ENCODE results near the gene HNRNPL. TPM values are rescaled to one million over a fixed set of nuclear protein-coding genes. Genes with fewer than 3 reads are reported as not detected.
A peak's percentile ranks its signal among the peaks of the same experiment; 100 is the strongest.

The HNRNPL gene
- total RNA-seq, 1 experiment from 2014 or later = 443 TPM

DNA sequence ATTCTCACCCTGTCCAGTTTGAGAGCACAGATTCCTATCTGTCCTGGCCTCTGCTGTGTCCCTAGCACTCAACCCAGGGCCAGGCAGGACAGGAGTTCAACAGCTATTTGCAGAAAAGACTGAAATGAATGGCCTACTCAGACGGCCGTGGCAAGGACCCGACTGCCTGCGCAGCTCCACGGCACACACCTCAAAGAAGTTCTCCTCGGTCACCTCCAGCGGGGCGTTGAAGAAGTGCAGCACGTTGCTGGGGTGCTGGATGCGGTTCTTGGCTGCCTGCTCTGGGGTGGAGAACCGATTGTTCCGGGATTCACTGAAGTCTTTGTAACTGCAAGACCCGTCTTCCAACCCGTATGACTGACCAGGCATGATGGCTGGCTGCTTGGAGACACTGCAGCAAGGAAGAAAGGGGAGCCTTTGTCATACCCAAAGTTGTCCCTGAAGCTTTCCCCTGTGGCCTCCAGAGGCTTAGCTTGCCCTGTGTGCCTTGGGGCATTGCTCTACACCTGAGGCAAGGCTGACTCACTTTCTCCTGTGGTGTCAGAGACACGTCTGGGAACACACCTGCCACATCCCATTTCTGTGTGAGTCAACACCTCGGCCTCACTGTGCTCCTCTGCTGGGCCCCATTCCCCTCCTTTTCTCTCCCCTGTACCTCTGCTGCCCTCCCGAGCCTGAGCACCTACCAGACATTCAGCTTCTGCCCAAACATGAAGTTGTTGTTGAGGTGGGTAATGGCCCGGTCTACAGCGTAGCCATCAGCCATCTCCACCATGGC lies 11.4 kb downstream of the HNRNPL start:
- peak overlapping the region; percentile 98 for H3K27ac ChIP-seq
- peak; percentile 94 to 98 for DNase-seq

DNA sequence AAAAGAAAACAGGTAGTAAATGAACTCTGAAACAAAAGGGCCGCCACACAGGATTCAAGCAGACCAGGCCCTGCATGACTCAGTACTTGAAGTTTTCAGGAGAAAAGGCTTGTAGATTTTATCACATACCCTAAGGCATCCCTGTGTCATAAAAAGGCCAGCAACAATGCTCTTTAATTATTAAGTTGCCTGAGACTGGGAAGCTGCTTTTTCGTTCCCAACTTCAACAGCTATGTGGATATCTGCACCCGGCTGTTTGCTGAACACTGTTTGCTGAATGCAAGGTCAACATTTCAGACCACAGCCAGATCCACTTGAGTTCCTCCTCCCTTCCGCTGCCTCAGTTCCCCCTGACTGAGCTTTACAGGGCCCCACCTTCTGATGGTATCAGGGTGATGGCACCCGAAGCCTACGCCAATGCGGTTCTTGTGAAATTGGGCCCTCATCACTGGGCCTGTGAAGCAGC lies 12.1 kb downstream of the HNRNPL start:
- CTCF ChIA-PET = interaction anchor here (1.2 kb wide), 2 partner anchors 50 to 435 kb away, joined by 3 to 5 read pairs; partner anchors contain the start of gene FAM98C
- POLR2A ChIA-PET (ENCODE audit: unreplicated experiment) = interaction anchor here (0.6 to 0.9 kb wide), 10 partner anchors 10 to 533 kb away, joined by 3 to 6 read pairs (median 3); partner anchors contain the start of gene FAM98C
- peaks cover 73% of the 10 kb centered on the region for H3K4me1 ChIP-seq (replicated peaks; ENCODE audit: insufficient read depth)
- no peaks in the 10 kb centered on the region for H3K9me2 ChIP-seq (ENCODE audit: insufficient read depth)
- intact Hi-C loops (cut with micrococcal nuclease; ENCODE audit: unreplicated experiment) = loop anchor here (1.0 to 10.0 kb wide), 9 partner anchors 93 to 433 kb away; partner anchors contain the start of genes FAM98C, FBXO27, MRPS12 and SARS2
- no peak for TF ChIP-seq CTCF (conservative IDR thresholded peaks at IDR 0.05)
- TF ChIP-seq EZH2 (IDR thresholded peaks at IDR 0.05; ENCODE audit: low read depth) = no peak
- no peak overlapping the region for H2AFZ ChIP-seq
- H3K4me2 ChIP-seq = peak overlapping the region; percentile 75
- H3K79me2 ChIP-seq (ENCODE audit: low read depth) = peaks cover 34% of the 10 kb centered on the region
- H3K27me3 ChIP-seq (ENCODE audit: insufficient read depth, low read depth) = no peaks in the 10 kb centered on the region
- peaks cover 44% of the 10 kb centered on the region for H3K36me3 ChIP-seq (ENCODE audit: low read depth)
- peak; percentile 59 to 97 for DNase-seq
- peaks cover 6% of the 10 kb centered on the region for H4K20me1 ChIP-seq (ENCODE audit: insufficient read depth)
- no TSS peak for BruUV-seq (replicated peaks)
- H3K27ac ChIP-seq = peak overlapping the region; percentile 98
- H3F3A ChIP-seq (ENCODE audit: insufficient read depth, low read depth) = peaks cover 85% of the 10 kb centered on the region
- peak overlapping the region; percentile 34; the same call in 1 of the 2 replicates for H3K4me3 ChIP-seq
- H3K9me3 ChIP-seq (ENCODE audit: insufficient read depth, low read depth) = no peaks in the 10 kb centered on the region

More for the DNA sequence above, 11.4 kb downstream of the HNRNPL start:
- ChIA-PET POLR2A (ENCODE audit: unreplicated experiment) (interaction anchor here (0.5 to 1.0 kb wide), 10 partner anchors 10 to 669 kb away, joined by 3 to 13 read pairs (median 3); partner anchors contain the start of genes FAM98C, MRPS12 and SARS2), CTCF (interaction anchor here (0.5 to 1.2 kb wide), 5 partner anchors 49 to 436 kb away, joined by 3 to 8 read pairs (median 5); partner anchors contain the start of genes FAM98C, MRPS12 and SARS2)
- Histone ChIP-seq H3F3A (ENCODE audit: insufficient read depth, low read depth) (peaks cover 85% of the 10 kb centered on the region), H3K4me2 (peak overlapping the region; percentile 75), H3K27me3 (ENCODE audit: insufficient read depth, low read depth) (no peaks in the 10 kb centered on the region), H3K79me2 (ENCODE audit: low read depth) (peaks cover 39% of the 10 kb centered on the region), H3K9me3 (ENCODE audit: insufficient read depth, low read depth) (no peaks in the 10 kb centered on the region), H3K9me2 (ENCODE audit: insufficient read depth) (no peaks in the 10 kb centered on the region), H2AFZ (no peak overlapping the region), H4K20me1 (ENCODE audit: insufficient read depth) (peaks cover 14% of the 10 kb centered on the region), H3K4me1 (replicated peaks; ENCODE audit: insufficient read depth) (peaks cover 66% of the 10 kb centered on the region), H3K36me3 (ENCODE audit: low read depth) (peaks cover 48% of the 10 kb centered on the region), H3K4me3 (peak overlapping the region; percentile 34; the same call in 1 of the 2 replicates)
- TSS peak; percentile 86 for BruUV-seq (replicated peaks)
- intact Hi-C loops (cut with micrococcal nuclease; ENCODE audit: unreplicated experiment) = loop anchor here (1.0 to 10.0 kb wide), 9 partner anchors 92 to 434 kb away; partner anchors contain the start of genes FAM98C, FBXO27, MRPS12 and SARS2
- TF ChIP-seq CTCF (conservative IDR thresholded peaks at IDR 0.05) = peak; percentile 79
- TF ChIP-seq EZH2 (IDR thresholded peaks at IDR 0.05; ENCODE audit: low read depth) = no peak

GRCh38 chr19:38836983-38837626 lies 12.7 kb downstream of the HNRNPL start:
- Histone ChIP-seq H3K36me3 (ENCODE audit: low read depth) (peaks cover 38% of the 10 kb centered on the region), H3K9me3 (ENCODE audit: insufficient read depth, low read depth) (no peaks in the 10 kb centered on the region), H4K20me1 (ENCODE audit: insufficient read depth) (peaks cover 3% of the 10 kb centered on the region; the same call in 1 of the 2 replicates), H3K4me3 (peak overlapping the region; percentile 6; the same call in 1 of the 2 replicates), H3K9me2 (ENCODE audit: insufficient read depth) (no peaks in the 10 kb centered on the region), H3F3A (ENCODE audit: insufficient read depth, low read depth) (peaks cover 85% of the 10 kb centered on the region), H3K27me3 (ENCODE audit: insufficient read depth, low read depth) (no peaks in the 10 kb centered on the region), H3K79me2 (ENCODE audit: low read depth) (peaks cover 28% of the 10 kb centered on the region), H2AFZ (no peak overlapping the region), H3K4me2 (peak overlapping the region; percentile 75), H3K4me1 (replicated peaks; ENCODE audit: insufficient read depth) (peaks cover 79% of the 10 kb centered on the region), H3K27ac (peak overlapping the region; percentile 98)
- BruUV-seq (replicated peaks) = no TSS peak
- peak in 1 of 2 experiments; percentile 39 for DNase-seq
- TF ChIP-seq CTCF (conservative IDR thresholded peaks at IDR 0.05) (no peak), EZH2 (IDR thresholded peaks at IDR 0.05; ENCODE audit: low read depth) (no peak)
- ChIA-PET POLR2A (ENCODE audit: unreplicated experiment) (interaction anchor here (0.6 to 0.9 kb wide), 5 partner anchors 107 to 200 kb away, joined by 3 to 4 read pairs (median 3); no protein-coding TSS in a partner anchor), CTCF (interaction anchor here (1.2 kb wide), 2 partner anchors 51 to 434 kb away, joined by 3 to 5 read pairs; partner anchors contain the start of gene FAM98C)
- intact Hi-C loops (cut with micrococcal nuclease; ENCODE audit: unreplicated experiment) = loop anchor here (5.0 to 10.0 kb wide), 3 partner anchors 198 to 432 kb away; partner anchors contain the start of genes FAM98C and FBXO27

Measured in PC-9 (cell line).